Measurements from ENCODE around the gene CP. TPM values are rescaled to one million over a fixed set of nuclear protein-coding genes. Genes with fewer than 3 reads are reported as not detected.

CP gene
- total RNA-seq, 1 donor from 2014 or later = not detected

DNA sequence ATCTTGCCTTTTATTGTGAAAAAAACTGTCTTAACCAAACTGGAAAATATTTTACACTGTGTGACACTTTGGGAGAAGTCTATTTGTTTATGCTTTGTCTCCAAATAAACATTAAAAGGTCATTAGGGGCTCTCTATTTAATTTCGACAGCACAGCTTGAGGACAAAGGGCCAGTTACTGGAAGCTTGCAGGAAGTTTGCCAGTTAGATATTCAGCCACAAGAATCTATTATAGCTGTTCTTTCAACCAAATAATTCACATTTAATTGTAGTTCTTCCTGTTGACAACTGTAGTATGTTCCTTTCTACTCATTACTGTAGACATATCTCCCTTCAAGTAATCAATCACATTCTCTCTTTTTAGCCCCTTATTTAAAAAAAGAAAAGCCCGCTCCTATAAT lies 6.1 kb downstream of the CP start:
- no peak overlapping the region for H3K4me3 ChIP-seq (ENCODE audit: low read depth, low read length)
- DNase-seq (ENCODE audit: low read depth) (no peak), FAIRE-seq (no peak)
- H3K36me3 ChIP-seq (ENCODE audit: control insufficient read depth, insufficient read depth, low read length) = no peaks in the 10 kb centered on the region
- TF ChIP-seq, protein P1, sequence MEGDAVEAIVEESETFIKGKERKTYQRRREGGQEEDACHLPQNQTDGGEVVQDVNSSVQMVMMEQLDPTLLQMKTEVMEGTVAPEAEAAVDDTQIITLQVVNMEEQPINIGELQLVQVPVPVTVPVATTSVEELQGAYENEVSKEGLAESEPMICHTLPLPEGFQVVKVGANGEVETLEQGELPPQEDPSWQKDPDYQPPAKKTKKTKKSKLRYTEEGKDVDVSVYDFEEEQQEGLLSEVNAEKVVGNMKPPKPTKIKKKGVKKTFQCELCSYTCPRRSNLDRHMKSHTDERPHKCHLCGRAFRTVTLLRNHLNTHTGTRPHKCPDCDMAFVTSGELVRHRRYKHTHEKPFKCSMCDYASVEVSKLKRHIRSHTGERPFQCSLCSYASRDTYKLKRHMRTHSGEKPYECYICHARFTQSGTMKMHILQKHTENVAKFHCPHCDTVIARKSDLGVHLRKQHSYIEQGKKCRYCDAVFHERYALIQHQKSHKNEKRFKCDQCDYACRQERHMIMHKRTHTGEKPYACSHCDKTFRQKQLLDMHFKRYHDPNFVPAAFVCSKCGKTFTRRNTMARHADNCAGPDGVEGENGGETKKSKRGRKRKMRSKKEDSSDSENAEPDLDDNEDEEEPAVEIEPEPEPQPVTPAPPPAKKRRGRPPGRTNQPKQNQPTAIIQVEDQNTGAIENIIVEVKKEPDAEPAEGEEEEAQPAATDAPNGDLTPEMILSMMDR (IDR thresholded peaks at IDR 0.05; ENCODE audit: insufficient read depth, low read length, severe bottlenecking) = no peak
- H3K27me3 ChIP-seq (ENCODE audit: control insufficient read depth, insufficient read depth, low read length) = no peaks in the 10 kb centered on the region

DNA sequence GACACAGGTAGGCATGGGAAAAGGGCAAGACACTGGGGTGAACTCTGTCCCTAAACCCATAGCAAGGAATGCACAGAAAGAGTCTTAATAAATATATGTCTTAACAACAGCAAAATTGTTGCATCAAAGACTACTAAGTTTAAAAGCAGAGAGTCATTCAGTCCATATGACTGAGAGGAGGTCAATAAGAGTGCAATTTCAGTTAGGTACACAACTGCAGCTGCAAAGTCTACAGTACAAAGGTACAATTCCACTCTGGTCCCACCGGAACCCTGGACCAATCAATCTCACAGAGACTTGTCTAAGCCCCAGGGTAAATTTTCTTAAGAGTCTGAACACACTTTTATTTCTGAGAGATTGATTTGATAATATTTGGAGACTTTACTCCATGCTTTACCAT lies 6.9 kb downstream of the CP start:
- Histone ChIP-seq H3K4me3 (ENCODE audit: low read depth, low read length) (no peak overlapping the region), H3K27me3 (ENCODE audit: control insufficient read depth, insufficient read depth, low read length) (no peaks in the 10 kb centered on the region), H3K36me3 (ENCODE audit: control insufficient read depth, insufficient read depth, low read length) (no peaks in the 10 kb centered on the region)
- no peak for FAIRE-seq
- TF ChIP-seq, protein P1 (IDR thresholded peaks at IDR 0.05; ENCODE audit: insufficient read depth, low read length, severe bottlenecking) = no peak
- no peak for DNase-seq (ENCODE audit: low read depth)

DNA sequence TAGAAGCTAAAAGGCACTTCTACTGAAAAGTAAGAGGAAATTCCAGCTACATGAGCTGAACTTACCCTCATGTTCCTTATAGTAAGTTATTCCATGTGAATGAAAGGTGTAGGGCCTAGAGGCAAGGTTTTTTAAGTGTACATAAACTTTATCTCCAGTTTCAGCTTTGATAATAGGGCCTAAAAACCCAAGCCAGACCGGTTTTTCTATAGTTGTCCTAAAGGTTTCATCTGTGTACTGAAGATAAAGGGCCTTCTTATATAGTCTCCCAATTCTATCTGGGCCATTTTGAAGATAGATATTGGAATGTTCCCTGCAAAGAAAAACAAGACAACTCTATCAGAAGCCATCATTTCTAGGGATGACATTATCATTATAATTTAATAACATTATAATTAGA lies 9.2 kb downstream of the CP start:
- no peak overlapping the region for H3K4me3 ChIP-seq (ENCODE audit: low read depth, low read length)
- no peaks in the 10 kb centered on the region for H3K27me3 ChIP-seq (ENCODE audit: control insufficient read depth, insufficient read depth, low read length)
- no peak for FAIRE-seq
- H3K36me3 ChIP-seq (ENCODE audit: control insufficient read depth, insufficient read depth, low read length) = no peaks in the 10 kb centered on the region
- no peak for DNase-seq (ENCODE audit: low read depth)
- TF ChIP-seq, protein P1 (IDR thresholded peaks at IDR 0.05; ENCODE audit: insufficient read depth, low read length, severe bottlenecking) = no peak

DNA sequence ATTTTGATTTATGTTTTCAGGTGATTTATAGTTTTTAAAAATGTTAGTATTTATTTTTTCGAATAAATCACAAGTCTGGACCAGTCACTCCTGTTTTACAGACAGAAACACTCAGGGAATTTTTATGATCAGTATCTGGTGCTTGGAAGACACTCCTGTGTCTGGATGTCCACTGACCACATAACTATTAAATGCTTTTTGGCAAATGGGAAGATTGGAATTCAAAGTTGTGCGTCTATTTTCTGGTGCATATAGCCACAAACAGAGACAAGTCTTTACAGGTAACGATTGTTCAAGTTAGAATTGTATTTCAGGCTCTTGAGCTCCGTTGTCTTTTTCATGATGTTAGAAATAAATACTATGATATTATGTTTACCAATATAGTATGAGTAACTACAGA lies 12.2 kb downstream of the CP start:
- H3K27me3 ChIP-seq (ENCODE audit: control insufficient read depth, insufficient read depth, low read length) = no peaks in the 10 kb centered on the region
- H3K4me3 ChIP-seq (ENCODE audit: low read depth, low read length) = no peak overlapping the region
- TF ChIP-seq, protein P1 (IDR thresholded peaks at IDR 0.05; ENCODE audit: insufficient read depth, low read length, severe bottlenecking) = no peak
- FAIRE-seq (no peak), DNase-seq (ENCODE audit: low read depth) (no peak)
- no peaks in the 10 kb centered on the region for H3K36me3 ChIP-seq (ENCODE audit: control insufficient read depth, insufficient read depth, low read length)

DNA sequence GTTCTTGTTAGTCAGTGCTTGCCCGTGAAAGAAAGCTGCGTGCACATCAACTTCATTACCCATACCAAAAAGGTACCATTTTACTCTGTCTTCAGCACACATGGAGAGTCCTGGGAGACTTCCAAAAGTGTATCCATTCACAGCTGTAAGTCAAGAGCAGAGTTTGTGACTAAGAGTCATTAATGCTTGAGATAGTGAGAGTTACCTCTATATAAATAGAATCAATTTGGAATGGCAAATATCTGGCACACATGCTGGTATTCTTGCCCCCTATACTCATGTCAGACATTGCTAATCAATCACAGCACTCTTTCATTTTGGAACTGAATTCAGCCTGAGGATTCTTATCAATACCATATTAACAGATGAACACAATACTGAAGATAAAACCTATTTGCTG lies 14.2 kb downstream of the CP start:
- Histone ChIP-seq H3K36me3 (ENCODE audit: control insufficient read depth, insufficient read depth, low read length) (no peaks in the 10 kb centered on the region), H3K27me3 (ENCODE audit: control insufficient read depth, insufficient read depth, low read length) (no peaks in the 10 kb centered on the region), H3K4me3 (ENCODE audit: low read depth, low read length) (no peak overlapping the region)
- DNase-seq (ENCODE audit: low read depth) = no peak
- no peak for FAIRE-seq
- TF ChIP-seq, protein P1 (IDR thresholded peaks at IDR 0.05; ENCODE audit: insufficient read depth, low read length, severe bottlenecking) = no peak

DNA sequence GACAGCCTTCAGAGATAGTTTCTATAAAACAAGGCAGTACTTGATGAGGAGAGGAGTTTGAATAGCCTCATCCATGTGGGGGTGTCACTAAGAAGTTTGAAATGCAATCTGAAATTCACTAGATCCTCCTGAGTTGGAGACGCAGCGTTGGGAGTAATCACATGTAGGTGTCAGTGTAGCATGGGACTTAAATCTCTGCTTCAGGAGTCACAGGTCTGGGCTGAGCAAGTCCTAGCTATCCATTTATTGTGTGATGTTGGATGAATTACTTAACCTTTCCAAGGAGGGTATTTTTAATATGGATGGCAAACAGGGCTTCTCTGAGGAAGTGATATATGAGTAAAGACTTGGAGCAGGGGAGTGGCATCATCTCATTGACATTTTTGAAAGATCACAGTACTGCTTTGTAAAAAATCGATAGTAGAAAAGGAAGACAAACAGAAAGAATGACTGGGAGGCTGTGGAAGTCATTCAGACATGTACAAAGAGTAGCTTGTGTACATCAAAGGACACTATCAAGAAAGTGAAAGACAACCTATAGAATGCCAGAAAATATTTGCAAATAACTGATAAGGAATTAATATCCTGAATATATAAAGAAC lies 17.1 kb downstream of the CP start:
- FAIRE-seq (no peak), DNase-seq (ENCODE audit: low read depth) (no peak)
- no peaks in the 10 kb centered on the region for H3K36me3 ChIP-seq (ENCODE audit: control insufficient read depth, insufficient read depth, low read length)
- H3K27me3 ChIP-seq (ENCODE audit: control insufficient read depth, insufficient read depth, low read length) = no peaks in the 10 kb centered on the region
- TF ChIP-seq, protein P1 (IDR thresholded peaks at IDR 0.05; ENCODE audit: insufficient read depth, low read length, severe bottlenecking) = no peak
- no peak overlapping the region for H3K4me3 ChIP-seq (ENCODE audit: low read depth, low read length)

Measured in bronchial epithelial cell (primary cell).